ENCODE results near the gene GALNT10. TPM values are rescaled to one million over a fixed set of nuclear protein-coding genes. Genes with fewer than 3 reads are reported as not detected.

GALNT10 gene
- total RNA-seq, 1 donor from 2014 or later = 11.5 TPM

- intact Hi-C loops (cut with micrococcal nuclease) = no loop called here
- Histone ChIP-seq H3K4me3 (no peak overlapping the region), H3K27ac (replicated peaks) (no peak overlapping the region), H3K9me3 (replicated peaks) (no peaks in the 10 kb centered on the region), H3K4me1 (peaks cover 43% of the 10 kb centered on the region), H3K27me3 (ENCODE audit: low read depth) (no peaks in the 10 kb centered on the region), H3K36me3 (peaks cover 24% of the 10 kb centered on the region)
- DNase-seq = no peak
- no peak for TF ChIP-seq CTCF (IDR thresholded peaks at IDR 0.05; ENCODE audit: borderline replicate concordance)
Measured at GRCh38 chr5:154373326-154373725, 182.8 kb downstream of the GALNT10 start.

GRCh38 chr5:154373729-154374179, 183.2 kb downstream of the GALNT10 start:
- intact Hi-C loops (cut with micrococcal nuclease) = no loop called here
- Histone ChIP-seq H3K4me1 (peaks cover 39% of the 10 kb centered on the region), H3K27ac (replicated peaks) (no peak overlapping the region), H3K27me3 (ENCODE audit: low read depth) (no peaks in the 10 kb centered on the region), H3K36me3 (peaks cover 28% of the 10 kb centered on the region), H3K9me3 (replicated peaks) (no peaks in the 10 kb centered on the region), H3K4me3 (no peak overlapping the region)
- DNase-seq = no peak
- no peak for TF ChIP-seq CTCF (IDR thresholded peaks at IDR 0.05; ENCODE audit: borderline replicate concordance)

- intact Hi-C loops (cut with micrococcal nuclease) = no loop called here
- no peak for TF ChIP-seq CTCF (IDR thresholded peaks at IDR 0.05; ENCODE audit: borderline replicate concordance)
- Histone ChIP-seq H3K27ac (replicated peaks) (no peak overlapping the region), H3K36me3 (peaks cover 31% of the 10 kb centered on the region), H3K9me3 (replicated peaks) (no peaks in the 10 kb centered on the region), H3K4me3 (no peak overlapping the region), H3K27me3 (ENCODE audit: low read depth) (no peaks in the 10 kb centered on the region), H3K4me1 (peaks cover 34% of the 10 kb centered on the region)
- no peak for DNase-seq
Measured at GRCh38 chr5:154374264-154374663, 183.7 kb downstream of the GALNT10 start.

- no peak for TF ChIP-seq CTCF (IDR thresholded peaks at IDR 0.05; ENCODE audit: borderline replicate concordance)
- H3K4me3 ChIP-seq = no peak overlapping the region
- no peaks in the 10 kb centered on the region for H3K9me3 ChIP-seq (replicated peaks)
- no peak for DNase-seq
- peaks cover 22% of the 10 kb centered on the region for H3K4me1 ChIP-seq
- no peak overlapping the region for H3K27ac ChIP-seq (replicated peaks)
- intact Hi-C loops (cut with micrococcal nuclease) = no loop called here
- peaks cover 37% of the 10 kb centered on the region for H3K36me3 ChIP-seq
- no peaks in the 10 kb centered on the region for H3K27me3 ChIP-seq (ENCODE audit: low read depth)
Measured at GRCh38 chr5:154375329-154376008, 184.9 kb downstream of the GALNT10 start.

GRCh38 chr5:154376481-154376880, 185.9 kb downstream of the GALNT10 start:
- DNase-seq = no peak
- Histone ChIP-seq H3K27me3 (ENCODE audit: low read depth) (no peaks in the 10 kb centered on the region), H3K4me3 (no peak overlapping the region), H3K9me3 (replicated peaks) (no peaks in the 10 kb centered on the region), H3K27ac (replicated peaks) (no peak overlapping the region), H3K36me3 (peaks cover 47% of the 10 kb centered on the region), H3K4me1 (peaks cover 12% of the 10 kb centered on the region)
- TF ChIP-seq CTCF (IDR thresholded peaks at IDR 0.05; ENCODE audit: borderline replicate concordance) = no peak
- intact Hi-C loops (cut with micrococcal nuclease) = no loop called here

All from left ventricle myocardium inferior (tissue), 1 donor.